Left ventricle myocardium superior (tissue), 1 donor: ENCODE measurements around the gene ERVK3-1. TPM values are rescaled to one million over a fixed set of nuclear protein-coding genes. Genes with fewer than 3 reads are reported as not detected.
"Not testable (repeated sequence)": the region's sequence is repeated elsewhere in the genome, so short reads cannot be mapped to it uniquely, and the experiment has no call there.

ENCODE experiments used
- ATAC-seq: fragments of 200-7000 bp; cut with Tn5 transposase; one replicate; pipeline ENCODE4 v1.9.1; 2020; ENCODE audit warnings: mild to moderate bottlenecking, moderate library complexity
- DNase-seq: peaks from one replicate; pipeline ENCODE4 v3.0.0-alpha.2; 2020
- intact Hi-C: fragments of 100-400 bp; cut with micrococcal nuclease; formaldehyde crosslinking; loops from one replicate; pipeline ENCODE4 v1.11.0; 2022
- long read RNA-seq: library from polyadenylated mRNA; unstranded; transcript quantifications from one replicate; pipeline ENCODE4 v2.0.0, GENCODE V29; 2021
- total RNA-seq: library from RNA; stranded (reverse); fragmentation: NEBNext Ultra II Directional; extraction: Animal tissue kit (Norgen Biotek cat#: 25700); gene quantifications from one replicate; pipeline ENCODE4 v1.2.1, GENCODE V29; 2021
- donor health status: DM: no; HTN: yes; CAD: no; lungs with severe emphysema.

ERVK3-1 gene
- total RNA-seq = 18.4 TPM
- long read RNA-seq, transcript ERVK3-1-201 (4 exons, 1,469 nt) = major isoform, 18 of 23 reads
- long read RNA-seq, partial matches to known transcripts = 0 of 23 reads
- long read RNA-seq, other reads (novel, unspliced or antisense) = 2 of 23 reads

GRCh38 chr19:58305065-58305931 lies at the start of gene ERVK3-1:
TSS of gene ERVK3-1 (plus strand) at chr19:58305377. CDS start at chr19:58312169, 6,792 bp downstream.
- ATAC-seq = peak; percentile 100
- intact Hi-C loops = no loop called here
- DNase-seq = peak; percentile 98

- intact Hi-C loops = loop anchor here (10.0 kb wide), 2 partner anchors 53 to 133 kb away; no protein-coding TSS in a partner anchor
- not testable (repeated sequence) for DNase-seq
These were observed 46.9 kb upstream of the ERVK3-1 start for GRCh38 chr19:58258259-58258658.

DNA sequence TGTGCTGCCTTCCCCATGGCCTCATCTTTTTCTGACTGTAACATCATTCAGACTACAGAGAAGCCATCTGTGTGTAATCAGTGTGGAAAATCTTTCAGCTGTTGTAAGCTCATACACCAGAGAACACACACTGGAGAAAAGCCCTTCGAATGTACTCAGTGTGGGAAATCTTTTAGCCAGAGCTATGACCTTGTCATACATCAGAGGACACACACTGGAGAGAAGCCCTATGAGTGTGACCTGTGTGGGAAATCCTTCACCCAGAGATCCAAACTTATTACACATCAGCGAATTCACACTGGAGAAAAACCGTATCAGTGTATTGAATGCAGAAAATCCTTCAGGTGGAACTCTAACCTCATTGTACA lies 43.6 kb upstream of the ERVK3-1 start:
- DNase-seq (no peak), ATAC-seq (no peak)
- intact Hi-C loops = no loop called here

More at GRCh38 chr19:58258259-58258658, 46.9 kb upstream of the ERVK3-1 start:
- ATAC-seq = not testable (repeated sequence)

GRCh38 chr19:58261968-58262921 lies 42.9 kb upstream of the ERVK3-1 start:
- intact Hi-C loops = no loop called here

DNA sequence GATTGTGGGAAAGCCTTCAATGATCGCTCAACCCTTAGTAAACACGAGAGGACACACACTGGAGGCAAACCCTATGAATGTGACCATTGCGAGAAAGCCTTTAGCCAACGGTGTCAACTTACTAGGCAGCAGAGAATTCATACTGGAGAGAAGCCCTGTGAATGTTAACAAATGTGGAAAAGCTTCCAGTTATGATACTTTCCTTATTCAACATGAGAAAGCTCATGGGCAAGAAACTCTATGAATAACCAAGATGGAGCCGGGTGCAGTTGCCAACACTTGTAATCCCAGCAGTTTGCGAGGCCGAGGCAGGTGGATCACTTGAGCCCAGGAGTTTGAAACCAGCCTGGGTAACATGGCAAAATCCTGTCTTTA lies 42.3 kb upstream of the ERVK3-1 start:
- intact Hi-C loops = no loop called here
- ATAC-seq (no peak), DNase-seq (no peak)

More at GRCh38 chr19:58261968-58262921, 42.9 kb upstream of the ERVK3-1 start:
- no peak for DNase-seq
- ATAC-seq = no peak

- no peak for DNase-seq
- intact Hi-C loops = no loop called here
- ATAC-seq = no peak
These were observed 40.1 kb upstream of the ERVK3-1 start for GRCh38 chr19:58265100-58265499.

- ATAC-seq (no peak), DNase-seq (no peak)
- intact Hi-C loops = no loop called here
These were observed 36.8 kb upstream of the ERVK3-1 start for GRCh38 chr19:58268344-58268743.

DNA sequence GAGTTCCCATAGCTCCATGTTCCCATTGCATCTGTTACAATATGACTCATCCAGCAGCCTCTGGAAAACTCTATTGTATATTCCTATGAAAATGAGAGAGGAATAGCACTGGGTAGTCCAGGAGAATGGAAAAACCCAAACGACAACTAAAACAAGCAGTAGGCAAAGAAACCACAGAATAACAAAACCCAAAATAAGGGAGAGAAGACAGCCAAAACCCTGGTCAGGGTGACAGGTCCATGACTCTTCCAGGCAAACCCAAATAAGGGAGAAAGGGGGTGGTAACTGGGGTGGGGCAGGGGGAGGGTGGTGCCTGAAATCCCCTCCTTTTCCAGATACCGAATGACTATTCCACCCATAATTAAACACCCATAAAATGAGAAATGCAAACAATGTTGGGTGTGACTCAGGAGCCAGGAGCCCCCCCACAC lies 30.4 kb upstream of the ERVK3-1 start:
- DNase-seq (no peak), ATAC-seq (no peak)
- intact Hi-C loops = no loop called here

- intact Hi-C loops = no loop called here
- no peak for DNase-seq
- ATAC-seq = no peak
These were observed 29.6 kb upstream of the ERVK3-1 start for GRCh38 chr19:58275564-58275963.

DNA sequence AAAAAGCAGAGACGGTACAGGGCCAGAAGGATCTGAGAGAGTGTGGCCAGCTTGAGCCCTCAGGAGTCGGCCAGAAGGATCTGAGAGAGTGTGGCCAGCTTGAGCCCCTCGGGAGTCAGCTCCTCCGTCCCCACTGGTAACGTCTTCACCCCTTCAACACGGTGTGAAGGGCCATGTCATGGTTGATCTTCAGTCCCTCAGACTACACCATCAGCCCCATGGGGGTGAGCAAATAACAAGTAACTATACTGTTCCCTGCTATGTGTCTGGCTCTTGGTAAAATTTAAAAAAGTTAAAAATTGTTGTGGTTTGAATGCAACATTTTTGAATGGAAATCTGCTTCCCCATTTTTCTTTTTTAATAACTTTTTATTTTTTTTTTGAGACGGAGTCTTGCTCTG lies 28.0 kb upstream of the ERVK3-1 start:
- intact Hi-C loops = no loop called here
- no peak for DNase-seq
- ATAC-seq = no peak

DNA sequence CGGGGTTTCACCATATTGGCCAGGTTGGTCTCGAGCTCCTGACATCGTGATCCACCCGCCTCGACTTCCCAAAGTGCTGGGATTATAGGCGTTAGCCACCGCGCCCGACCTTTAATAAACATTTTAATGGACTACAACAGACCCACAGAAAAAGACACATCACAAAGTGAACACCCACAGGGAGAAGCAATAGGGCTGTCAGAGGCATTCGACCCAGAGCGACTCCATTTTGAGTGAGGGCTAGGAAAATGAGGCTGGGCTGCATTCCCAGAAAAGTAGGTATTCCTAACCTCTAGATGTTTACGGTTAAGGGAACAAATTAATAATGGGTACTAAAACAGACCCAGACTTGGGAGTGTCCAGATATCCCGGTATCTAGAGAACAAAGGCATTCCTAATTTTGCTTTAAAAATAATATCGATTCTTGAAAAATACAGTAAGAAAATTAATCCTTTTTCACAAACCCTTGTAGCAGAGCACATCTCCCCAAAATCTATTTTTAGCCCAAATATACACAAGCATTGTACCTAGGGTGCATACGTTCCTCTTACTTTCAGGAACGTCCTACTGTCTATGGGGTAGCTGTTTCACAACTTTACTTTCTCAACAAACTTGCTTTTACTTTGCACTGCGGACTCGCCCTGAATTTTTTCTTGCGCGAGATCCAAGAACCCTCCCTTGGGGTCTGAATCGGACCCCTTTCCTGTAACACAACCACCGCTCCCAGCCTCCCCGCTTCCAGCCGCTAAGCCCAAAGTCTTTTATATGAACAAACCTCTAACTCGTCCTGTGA lies 27.2 kb upstream of the ERVK3-1 start:
- peak; percentile 8 for ATAC-seq
- intact Hi-C loops = no loop called here

GRCh38 chr19:58278541-58279041 lies 26.6 kb upstream of the ERVK3-1 start, which contains the start of gene ZNF8:
TSS of gene ZNF8 (plus strand) at chr19:58278955. CDS start at chr19:58279082, 127 bp downstream.
- intact Hi-C loops = no loop called here
- peak; percentile 94 for ATAC-seq
- peak; percentile 98 for DNase-seq

More for the DNA sequence above, 27.2 kb upstream of the ERVK3-1 start:
- no peak for DNase-seq

DNA sequence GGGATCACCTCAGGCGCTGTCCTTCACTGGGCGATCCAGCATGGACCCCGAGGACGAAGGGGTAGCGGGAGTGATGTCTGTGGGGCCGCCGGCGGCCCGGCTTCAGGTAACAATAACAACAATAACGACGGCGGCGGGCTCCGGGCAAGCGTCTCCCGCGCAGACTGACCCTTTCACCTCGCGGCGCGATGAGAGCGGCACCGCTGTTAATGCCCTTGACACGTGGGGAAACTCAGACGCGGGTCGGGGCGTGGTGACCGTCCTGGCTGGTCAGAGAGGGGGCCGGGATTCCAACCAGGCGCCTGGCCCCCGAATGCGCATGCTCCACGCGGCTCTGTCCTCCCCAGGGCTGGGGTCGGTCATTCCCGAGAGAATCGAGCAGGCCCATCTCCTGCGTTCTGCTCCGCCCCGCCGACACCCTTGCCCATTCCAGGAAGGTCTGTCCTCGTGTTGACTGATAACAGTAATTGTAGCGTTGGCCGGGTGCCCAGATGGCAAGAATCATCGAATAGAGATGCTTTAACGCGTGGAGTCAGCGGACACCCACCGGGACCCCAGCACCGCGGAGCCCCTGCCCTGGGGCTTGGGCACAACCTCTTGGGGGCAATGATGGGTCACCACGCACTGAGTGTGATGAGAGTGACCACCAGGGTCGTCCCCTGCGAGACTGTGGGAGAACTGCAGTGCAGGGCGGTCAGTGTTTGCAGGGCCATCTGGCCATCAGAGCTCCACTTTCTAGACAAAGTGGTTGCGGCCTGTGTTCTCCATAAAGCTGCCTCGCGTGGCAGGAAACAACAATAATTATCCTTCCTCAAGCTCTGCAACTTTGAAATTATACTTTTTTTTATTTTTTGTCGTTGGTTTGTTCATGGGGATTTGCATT lies 25.9 kb upstream of the ERVK3-1 start:
- intact Hi-C loops = no loop called here
- DNase-seq (peak; percentile 89), ATAC-seq (peak; percentile 78)

GRCh38 chr19:58279925-58280316 lies 25.3 kb upstream of the ERVK3-1 start:
- no peak for DNase-seq
- no peak for ATAC-seq
- intact Hi-C loops = no loop called here

DNA sequence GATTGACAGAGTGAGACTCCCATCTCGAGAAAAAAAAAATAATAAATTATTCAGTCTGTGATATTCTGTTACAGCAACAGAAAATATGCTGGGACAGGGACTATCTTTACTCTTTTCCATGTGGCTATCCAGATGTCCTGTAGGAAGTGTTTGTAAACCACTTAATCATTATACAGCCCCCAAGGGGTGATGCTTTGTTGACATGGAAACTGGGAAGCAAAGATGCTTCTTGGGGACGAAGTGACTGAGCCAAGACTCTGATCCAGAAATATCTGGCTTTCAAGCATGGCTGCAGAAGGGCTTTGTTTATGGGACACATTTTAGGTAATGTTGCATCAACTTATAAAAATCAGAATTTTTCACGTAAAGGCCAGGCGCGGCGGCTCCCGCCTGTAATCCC lies 21.0 kb upstream of the ERVK3-1 start:
- intact Hi-C loops = no loop called here
- ATAC-seq (no peak), DNase-seq (no peak)

- intact Hi-C loops = no loop called here
- ATAC-seq (no peak), DNase-seq (no peak)
These were observed 13.2 kb upstream of the ERVK3-1 start for GRCh38 chr19:58291943-58292342.

DNA sequence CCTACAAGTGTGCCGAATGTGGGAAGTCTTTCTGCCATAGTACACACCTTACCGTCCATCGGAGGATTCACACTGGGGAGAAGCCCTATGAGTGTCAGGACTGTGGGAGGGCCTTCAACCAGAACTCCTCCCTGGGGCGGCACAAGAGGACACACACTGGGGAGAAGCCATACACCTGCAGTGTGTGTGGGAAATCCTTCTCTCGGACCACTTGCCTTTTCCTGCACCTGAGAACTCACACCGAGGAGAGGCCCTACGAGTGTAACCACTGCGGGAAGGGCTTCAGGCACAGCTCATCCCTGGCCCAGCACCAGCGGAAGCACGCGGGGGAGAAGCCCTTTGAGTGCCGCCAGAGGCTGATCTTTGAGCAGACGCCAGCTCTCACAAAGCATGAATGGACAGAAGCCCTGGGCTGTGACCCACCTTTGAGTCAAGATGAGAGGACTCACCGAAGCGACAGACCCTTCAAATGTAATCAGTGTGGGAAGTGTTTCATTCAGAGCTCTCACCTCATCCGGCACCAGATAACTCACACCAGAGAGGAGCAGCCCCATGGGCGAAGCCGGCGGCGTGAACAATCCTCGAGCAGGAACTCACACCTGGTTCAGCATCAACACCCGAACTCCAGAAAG lies 10.3 kb upstream of the ERVK3-1 start:
- intact Hi-C loops = no loop called here
- no peak for ATAC-seq
- DNase-seq = no peak
